Adrenal gland (tissue), 5 donors: ENCODE results near the gene CCDC6.
"Not testable (repeated sequence)": the region's sequence is repeated elsewhere in the genome, so short reads cannot be mapped to it uniquely, and the experiment has no call there.

ENCODE experiments used
- CTCF ChIP-seq, 6 experiments: fragments of 450-650 bp in 4 of 6; fragments of 200-600 bp in 2 of 6; sonication (generic) in 1 of 6; IDR thresholded peaks; 1 replicate in 5 of 6; 2 replicates in 1 of 6; pipeline versions ENCODE4 v1.5.1 to v1.8.0; 2016 to 2021; ENCODE audit warnings: antibody characterized with exemption in 6 of 6, mild to moderate bottlenecking in 2 of 6, moderate library complexity in 1 of 6
- POLR2A ChIP-seq, 2 donors: fragments of 450-650 bp; IDR thresholded peaks; one replicate each; pipeline ENCODE4 v1.6.1; 2017; ENCODE audit warnings: antibody characterized with exemption in 2 of 2, mild to moderate bottlenecking in 2 of 2, moderate library complexity in 1 of 2
- donor health status: DM: no; HTN: no; CAD: no.

GRCh38 chr10:59884893-59885292 is 21.5 kb downstream of the CCDC6 start:
- TF ChIP-seq CTCF, POLR2A (IDR thresholded peaks at IDR 0.05): not testable (repeated sequence)
